Measurements from ENCODE around the gene TPK1. TPM values are rescaled to one million over a fixed set of nuclear protein-coding genes. Genes with fewer than 3 reads are reported as not detected.

The TPK1 gene
- total RNA-seq, 1 experiment from 2014 or later: 3.3 TPM

DNA sequence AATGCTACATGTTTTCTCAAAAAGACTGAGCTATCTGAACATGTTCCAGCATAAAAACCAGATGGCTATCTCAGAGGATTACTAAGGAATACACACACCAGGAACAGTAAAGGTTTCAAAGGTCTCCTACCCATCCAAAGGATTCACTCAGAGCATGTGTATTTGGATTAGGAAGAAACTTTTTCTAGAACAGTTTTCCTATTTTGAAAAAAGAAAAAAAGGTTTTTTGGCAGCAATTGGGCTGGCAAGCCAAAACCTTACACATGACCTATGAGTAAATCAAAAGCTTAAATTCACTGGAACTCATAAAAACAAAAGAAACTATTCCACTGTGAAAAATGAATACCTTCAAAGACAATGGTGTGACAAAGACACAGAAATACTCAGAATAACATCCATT lies 9.6 kb downstream of the TPK1 start:
- Histone ChIP-seq H3K4me1 (ENCODE audit: control insufficient read depth, insufficient read depth, low read length) (no peaks in the 10 kb centered on the region), H3K9me3 (ENCODE audit: control insufficient read depth, insufficient read depth, low read depth, low read length) (no peaks in the 10 kb centered on the region), H3K4me3 (ENCODE audit: low read depth in 2 of 2, low read length in 2 of 2) (no peak overlapping the region), H3K27me3 (ENCODE audit: control insufficient read depth, insufficient read depth, low read length) (no peaks in the 10 kb centered on the region), H3K27ac (ENCODE audit: low read length) (no peak overlapping the region), H3K36me3 (ENCODE audit: control insufficient read depth, insufficient read depth, low read length) (no peaks in the 10 kb centered on the region)
- POLR2A ChIA-PET: no interaction called here
- CTCF ChIA-PET: no interaction called here
- BruUV-seq (replicated peaks): no TSS peak
- intact Hi-C loops (cut with micrococcal nuclease; ENCODE audit: unreplicated experiment): no loop called here
- ATAC-seq (no peak), DNase-seq (ENCODE audit: low read depth, low spot score) (no peak)
- in situ Hi-C loops (cut with HindIII; ENCODE audit: low pct_unique_long_range_greater_than_20kb, low sequenced_read_pairs): no loop called here
- no peak for TF ChIP-seq TCF7L2 (IDR thresholded peaks at IDR 0.05; ENCODE audit: low read depth, low read length)
- TF ChIP-seq, protein P1, sequence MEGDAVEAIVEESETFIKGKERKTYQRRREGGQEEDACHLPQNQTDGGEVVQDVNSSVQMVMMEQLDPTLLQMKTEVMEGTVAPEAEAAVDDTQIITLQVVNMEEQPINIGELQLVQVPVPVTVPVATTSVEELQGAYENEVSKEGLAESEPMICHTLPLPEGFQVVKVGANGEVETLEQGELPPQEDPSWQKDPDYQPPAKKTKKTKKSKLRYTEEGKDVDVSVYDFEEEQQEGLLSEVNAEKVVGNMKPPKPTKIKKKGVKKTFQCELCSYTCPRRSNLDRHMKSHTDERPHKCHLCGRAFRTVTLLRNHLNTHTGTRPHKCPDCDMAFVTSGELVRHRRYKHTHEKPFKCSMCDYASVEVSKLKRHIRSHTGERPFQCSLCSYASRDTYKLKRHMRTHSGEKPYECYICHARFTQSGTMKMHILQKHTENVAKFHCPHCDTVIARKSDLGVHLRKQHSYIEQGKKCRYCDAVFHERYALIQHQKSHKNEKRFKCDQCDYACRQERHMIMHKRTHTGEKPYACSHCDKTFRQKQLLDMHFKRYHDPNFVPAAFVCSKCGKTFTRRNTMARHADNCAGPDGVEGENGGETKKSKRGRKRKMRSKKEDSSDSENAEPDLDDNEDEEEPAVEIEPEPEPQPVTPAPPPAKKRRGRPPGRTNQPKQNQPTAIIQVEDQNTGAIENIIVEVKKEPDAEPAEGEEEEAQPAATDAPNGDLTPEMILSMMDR (IDR thresholded peaks at IDR 0.05): no peak
- no peak for TF ChIP-seq REST (IDR thresholded peaks at IDR 0.05; ENCODE audit: insufficient read depth in 1 of 2, low read depth in 2 of 2, low read length in 1 of 2)
- TF ChIP-seq SIN3A (IDR thresholded peaks at IDR 0.05; ENCODE audit: borderline replicate concordance, insufficient read depth, low read depth, low read length): no peak
- no peak for TF ChIP-seq POLR2AphosphoS5 (IDR thresholded peaks at IDR 0.05; ENCODE audit: low read depth, low read length)

DNA sequence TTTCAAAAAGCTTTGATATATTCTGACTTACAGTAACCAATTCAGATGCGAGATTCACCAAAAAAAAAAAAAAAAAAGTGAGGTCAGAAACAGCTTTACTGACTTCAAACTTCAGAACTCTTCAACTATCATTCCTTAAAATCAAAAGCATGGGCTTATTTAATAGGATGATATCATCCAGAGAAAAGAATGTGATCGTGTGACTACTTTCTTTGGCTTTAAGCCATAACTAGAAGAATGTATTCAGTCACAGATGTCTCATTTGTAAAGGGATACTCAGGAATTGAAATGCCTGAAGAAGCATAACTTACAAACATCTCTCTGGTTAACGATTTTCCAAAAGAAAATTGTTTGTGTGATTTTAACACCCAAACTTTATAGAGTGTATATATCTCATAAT lies 11.5 kb downstream of the TPK1 start:
- POLR2A ChIA-PET: no interaction called here
- Histone ChIP-seq H3K36me3 (ENCODE audit: control insufficient read depth, insufficient read depth, low read length) (no peaks in the 10 kb centered on the region), H3K27ac (ENCODE audit: low read length) (no peak overlapping the region), H3K9me3 (ENCODE audit: control insufficient read depth, insufficient read depth, low read depth, low read length) (no peaks in the 10 kb centered on the region), H3K4me1 (ENCODE audit: control insufficient read depth, insufficient read depth, low read length) (no peaks in the 10 kb centered on the region), H3K27me3 (ENCODE audit: control insufficient read depth, insufficient read depth, low read length) (no peaks in the 10 kb centered on the region), H3K4me3 (ENCODE audit: low read depth in 2 of 2, low read length in 2 of 2) (no peak overlapping the region)
- BruUV-seq (replicated peaks): no TSS peak
- intact Hi-C loops (cut with micrococcal nuclease; ENCODE audit: unreplicated experiment) (no loop called here), in situ Hi-C loops (cut with HindIII; ENCODE audit: low pct_unique_long_range_greater_than_20kb, low sequenced_read_pairs) (no loop called here)
- DNase-seq (ENCODE audit: low read depth, low spot score) (peak; percentile 61), ATAC-seq (no peak)
- no peak for TF ChIP-seq TCF7L2 (IDR thresholded peaks at IDR 0.05; ENCODE audit: low read depth, low read length)
- TF ChIP-seq POLR2AphosphoS5 (IDR thresholded peaks at IDR 0.05; ENCODE audit: low read depth, low read length): no peak
- no peak for TF ChIP-seq REST (IDR thresholded peaks at IDR 0.05; ENCODE audit: insufficient read depth in 1 of 2, low read depth in 2 of 2, low read length in 1 of 2)
- no peak for TF ChIP-seq SIN3A (IDR thresholded peaks at IDR 0.05; ENCODE audit: borderline replicate concordance, insufficient read depth, low read depth, low read length)
- TF ChIP-seq, protein P1 (IDR thresholded peaks at IDR 0.05): no peak
- CTCF ChIA-PET: no interaction called here

Data from Panc1 (cell line).